ENCODE measurements around the gene SHMT2.

- TF ChIP-seq CTCF (conservative IDR thresholded peaks at IDR 0.05 in 1 of 2, IDR thresholded peaks at IDR 0.05 in 1 of 2; ENCODE audit: low read depth in 1 of 2, low read length in 2 of 2) (peak; percentile 32 to 57), EZH2 (IDR thresholded peaks at IDR 0.05; ENCODE audit: low read length, missing control alignments) (no peak)
Measured at GRCh38 chr12:57276935-57277563, 47.5 kb downstream of the SHMT2 start.
